ENCODE results near the gene KCTD10.

- no peak for TF ChIP-seq POLR2A (IDR thresholded peaks at IDR 0.05)
- peak; percentile 81 to 87 (median 82) for TF ChIP-seq CTCF (IDR thresholded peaks at IDR 0.05)
- TF ChIP-seq POLR2AphosphoS5 (IDR thresholded peaks at IDR 0.05), result no peak
- TF ChIP-seq EP300 (IDR thresholded peaks at IDR 0.05; ENCODE audit: low read depth), result no peak
Observed at GRCh38 chr12:109432842-109433304, 44.2 kb downstream of the KCTD10 start.

Data from transverse colon (tissue), 4 donors.